ENCODE measurements around the gene GDF2. TPM values are rescaled to one million over a fixed set of nuclear protein-coding genes. Genes with fewer than 3 reads are reported as not detected.

Gene GDF2
- total RNA-seq, 4 donors from 2014 or later: not detected

GRCh38 chr10:47339186-47339735, 17.0 kb downstream of the GDF2 start:
- TF ChIP-seq CTCF (IDR thresholded peaks at IDR 0.05 in 4 of 5, conservative IDR thresholded peaks at IDR 0.05 in 1 of 5) (no peak), POLR2A (IDR thresholded peaks at IDR 0.05) (no peak)
- Histone ChIP-seq H3K36me3 (no peaks in the 10 kb centered on the region), H3K4me3 (no peak overlapping the region), H3K9me3 (no peaks in the 10 kb centered on the region), H3K27ac (no peak overlapping the region), H3K4me1 (no peaks in the 10 kb centered on the region), H3K27me3 (no peaks in the 10 kb centered on the region)
- in situ Hi-C loops (cut with MboI; ENCODE audit: low sequenced_read_pairs in 4 of 4): no loop called here
- ATAC-seq (no peak), DNase-seq (no peak)
- intact Hi-C loops (cut with DNase I; ENCODE audit: low total_unique reads): no loop called here

DNA sequence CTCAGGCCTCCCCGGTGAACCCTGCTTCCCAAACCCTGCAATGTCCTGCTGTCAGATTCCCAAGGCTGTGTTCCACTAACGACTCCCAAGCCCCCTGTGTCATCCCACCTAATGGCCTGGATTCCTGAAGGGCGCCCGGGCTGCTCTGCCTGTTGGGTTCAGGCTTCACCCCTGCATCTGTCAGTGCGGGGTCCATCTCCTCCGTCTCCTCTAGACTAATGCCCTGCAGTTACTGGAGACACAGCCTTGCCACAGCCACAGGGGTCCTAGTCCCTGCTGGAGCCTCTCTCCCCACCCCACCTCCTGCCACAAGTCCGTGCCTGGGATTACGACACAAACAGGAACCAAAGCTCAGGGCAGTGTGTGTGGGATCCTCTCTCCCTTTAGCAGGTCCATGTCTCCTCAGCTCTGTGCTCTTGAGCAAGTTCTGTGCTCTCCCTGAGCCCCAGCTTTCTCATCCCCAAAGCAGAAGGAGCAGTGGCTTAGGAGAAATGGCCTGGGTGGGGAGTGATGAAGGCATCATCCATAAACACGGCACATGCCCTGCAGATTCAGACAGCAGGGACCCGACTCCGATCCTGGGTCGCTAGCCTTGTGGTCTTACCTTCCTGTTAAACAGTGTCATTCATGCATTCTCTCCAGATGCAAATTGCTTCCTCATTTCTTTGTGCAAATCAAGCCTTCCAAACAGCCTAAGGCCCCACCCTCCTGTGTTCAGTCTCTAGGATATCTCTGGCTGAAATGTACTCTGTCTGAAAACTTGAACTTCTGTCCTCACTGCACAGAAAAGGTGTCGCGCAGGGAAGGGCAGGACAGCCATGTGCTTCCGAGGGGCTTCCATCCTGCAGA, 17.7 kb downstream of the GDF2 start:
- no peak for DNase-seq
- Histone ChIP-seq H3K9me3 (no peaks in the 10 kb centered on the region), H3K4me1 (no peaks in the 10 kb centered on the region), H3K27me3 (no peaks in the 10 kb centered on the region), H3K4me3 (no peak overlapping the region), H3K27ac (no peak overlapping the region), H3K36me3 (no peaks in the 10 kb centered on the region)
- intact Hi-C loops (cut with DNase I; ENCODE audit: low total_unique reads) (no loop called here), in situ Hi-C loops (cut with MboI; ENCODE audit: low sequenced_read_pairs in 4 of 4) (no loop called here)
- no peak for ATAC-seq
- TF ChIP-seq POLR2A (IDR thresholded peaks at IDR 0.05) (no peak), CTCF (IDR thresholded peaks at IDR 0.05 in 4 of 5, conservative IDR thresholded peaks at IDR 0.05 in 1 of 5) (no peak)

DNA sequence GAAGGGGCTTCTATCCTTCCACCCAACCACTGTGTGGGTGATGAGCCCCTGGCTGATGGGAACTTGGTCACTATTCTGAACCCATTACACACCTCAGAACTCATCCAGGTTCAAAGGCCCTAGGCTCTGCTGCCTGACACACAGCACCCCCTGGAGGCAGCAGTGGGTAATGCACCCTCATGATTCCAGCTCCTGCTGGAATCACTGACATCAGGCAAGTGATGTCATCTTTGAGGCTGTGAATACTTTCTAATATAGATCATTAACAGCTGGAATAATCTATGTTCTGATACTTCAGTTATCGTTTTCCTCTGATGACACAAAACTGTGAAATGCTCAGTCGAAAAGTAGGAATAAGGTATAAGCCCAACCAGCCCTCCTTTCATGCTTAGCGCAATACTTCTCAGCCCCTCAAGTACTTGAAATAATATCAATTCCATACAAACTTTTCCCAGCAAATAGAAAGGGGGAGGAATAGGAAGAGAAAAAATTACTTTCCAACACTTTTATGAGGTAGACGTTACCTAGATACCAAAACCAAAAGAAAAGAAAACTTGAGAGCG, 18.4 kb downstream of the GDF2 start:
- in situ Hi-C loops (cut with MboI; ENCODE audit: low sequenced_read_pairs in 4 of 4): no loop called here
- DNase-seq (no peak), ATAC-seq (no peak)
- TF ChIP-seq POLR2A (IDR thresholded peaks at IDR 0.05) (no peak), CTCF (IDR thresholded peaks at IDR 0.05 in 4 of 5, conservative IDR thresholded peaks at IDR 0.05 in 1 of 5) (peak; percentile 68 to 86 (median 72))
- no peak overlapping the region for H3K27ac ChIP-seq
- no peak overlapping the region for H3K4me3 ChIP-seq
- intact Hi-C loops (cut with DNase I; ENCODE audit: low total_unique reads): no loop called here
- no peaks in the 10 kb centered on the region for H3K36me3 ChIP-seq
- no peaks in the 10 kb centered on the region for H3K27me3 ChIP-seq
- H3K4me1 ChIP-seq: no peaks in the 10 kb centered on the region
- no peaks in the 10 kb centered on the region for H3K9me3 ChIP-seq

DNA sequence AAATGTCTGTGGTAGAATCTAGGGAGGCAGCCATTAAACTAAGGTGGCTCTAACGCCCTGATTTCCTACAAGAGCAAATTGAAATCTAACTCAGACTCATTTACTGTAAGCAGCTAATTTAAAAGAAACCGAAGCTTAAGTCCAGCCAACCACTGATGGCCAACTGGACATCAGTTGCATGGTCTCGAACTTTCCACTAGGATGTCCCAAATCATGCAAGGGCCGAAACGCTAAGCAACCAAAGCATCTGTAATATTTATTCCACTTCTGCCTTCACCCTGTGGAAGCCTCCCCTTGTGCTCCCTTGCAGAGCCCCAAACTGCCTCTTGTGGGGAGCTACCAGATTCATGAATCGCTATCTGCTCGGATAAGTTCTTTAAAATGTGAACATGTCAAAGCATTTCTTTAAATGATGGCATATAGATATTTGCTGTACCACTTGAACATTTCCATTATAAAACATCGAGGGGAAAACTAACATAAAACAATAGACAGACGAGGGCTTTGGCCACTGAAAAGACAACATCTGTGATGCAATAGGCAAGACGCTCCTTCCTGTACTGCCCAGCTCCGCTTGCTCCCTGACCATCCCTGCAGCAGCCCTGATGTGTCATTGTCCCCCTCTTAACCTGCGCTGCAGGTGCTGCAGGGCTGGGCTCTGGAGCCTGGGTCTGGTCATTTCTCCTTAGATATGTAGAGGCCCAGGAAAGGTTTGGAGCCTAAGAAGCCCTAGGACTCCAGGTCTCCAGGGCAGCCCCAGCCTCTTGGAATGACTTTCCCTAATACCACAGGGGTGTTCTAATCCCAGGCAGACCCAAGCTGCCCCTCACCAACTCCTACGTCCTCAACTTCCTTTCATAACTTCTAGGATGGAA, 23.0 kb downstream of the GDF2 start:
- DNase-seq (no peak), ATAC-seq (no peak)
- intact Hi-C loops (cut with DNase I; ENCODE audit: low total_unique reads): no loop called here
- no peaks in the 10 kb centered on the region for H3K9me3 ChIP-seq
- no peaks in the 10 kb centered on the region for H3K27me3 ChIP-seq
- in situ Hi-C loops (cut with MboI; ENCODE audit: low sequenced_read_pairs in 4 of 4): no loop called here
- H3K4me3 ChIP-seq: no peak overlapping the region
- TF ChIP-seq POLR2A (IDR thresholded peaks at IDR 0.05): no peak
- TF ChIP-seq CTCF (IDR thresholded peaks at IDR 0.05 in 4 of 5, conservative IDR thresholded peaks at IDR 0.05 in 1 of 5): no peak
- H3K4me1 ChIP-seq: no peaks in the 10 kb centered on the region
- no peak overlapping the region for H3K27ac ChIP-seq
- H3K36me3 ChIP-seq: no peaks in the 10 kb centered on the region
